ENCODE measurements around the gene SORBS1. TPM values are rescaled to one million over a fixed set of nuclear protein-coding genes. Genes with fewer than 3 reads are reported as not detected.
A peak's percentile ranks its signal among the peaks of the same experiment; 100 is the strongest.
"Not testable (repeated sequence)": the region's sequence is repeated elsewhere in the genome, so short reads cannot be mapped to it uniquely, and the experiment has no call there.

SORBS1 gene
- total RNA-seq, 1 experiment from 2014 or later, result 36.6 TPM

DNA sequence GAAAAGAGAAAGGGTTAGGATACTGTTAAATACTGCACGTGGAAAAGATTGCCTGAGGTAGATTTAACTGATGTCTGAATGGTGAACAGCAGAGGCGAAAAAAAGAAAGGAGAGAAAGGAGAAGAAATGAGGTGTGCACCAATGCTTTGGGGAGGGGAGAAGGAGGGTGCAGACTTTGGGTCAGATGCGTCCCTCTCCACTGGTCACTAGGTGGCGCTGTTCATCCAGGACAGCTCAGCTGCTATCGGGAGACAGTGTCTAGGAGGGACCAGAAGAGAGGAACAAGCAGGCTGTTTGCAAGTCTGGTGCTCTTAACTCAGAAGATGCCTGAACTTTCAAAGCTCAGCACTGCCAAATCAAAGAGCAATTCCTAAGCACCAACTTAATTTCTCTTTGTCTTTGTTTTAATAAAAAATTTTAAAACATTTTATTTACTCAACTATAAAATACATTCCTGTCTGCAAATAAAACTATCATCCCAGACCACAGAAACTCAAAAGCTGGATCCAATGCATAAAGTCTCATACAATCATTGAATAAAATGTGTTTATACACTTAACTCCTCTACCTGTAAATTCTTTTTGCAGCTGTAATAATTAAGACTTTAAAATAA lies 186.5 kb downstream of the SORBS1 start:
- in situ Hi-C loops (cut with HindIII; ENCODE audit: low pct_unique_long_range_greater_than_20kb, low sequenced_read_pairs), result no loop called here
- peak; percentile 87 for DNase-seq (ENCODE audit: low read depth, low spot score)

DNA sequence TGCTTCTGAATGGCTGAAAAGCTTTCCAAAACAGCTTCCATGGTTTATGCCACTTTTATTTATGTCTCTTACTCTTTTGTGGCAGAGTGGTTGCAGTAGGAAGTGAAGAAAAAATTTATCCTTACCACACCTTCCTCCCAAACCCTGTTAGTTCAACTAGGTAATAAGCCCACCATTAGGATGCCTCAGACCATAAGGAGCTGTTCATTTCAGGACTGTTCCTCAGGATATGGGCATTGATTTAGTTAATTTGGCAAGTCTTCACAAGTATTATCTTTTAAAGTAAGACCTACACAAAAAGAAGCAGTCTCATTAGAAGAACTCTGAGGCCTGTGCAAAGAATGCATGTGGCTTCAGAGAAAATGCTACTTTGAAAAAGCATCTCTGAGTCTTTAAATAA lies 187.5 kb downstream of the SORBS1 start:
- DNase-seq (ENCODE audit: low read depth, low spot score), result no peak
- in situ Hi-C loops (cut with HindIII; ENCODE audit: low pct_unique_long_range_greater_than_20kb, low sequenced_read_pairs), result no loop called here

DNA sequence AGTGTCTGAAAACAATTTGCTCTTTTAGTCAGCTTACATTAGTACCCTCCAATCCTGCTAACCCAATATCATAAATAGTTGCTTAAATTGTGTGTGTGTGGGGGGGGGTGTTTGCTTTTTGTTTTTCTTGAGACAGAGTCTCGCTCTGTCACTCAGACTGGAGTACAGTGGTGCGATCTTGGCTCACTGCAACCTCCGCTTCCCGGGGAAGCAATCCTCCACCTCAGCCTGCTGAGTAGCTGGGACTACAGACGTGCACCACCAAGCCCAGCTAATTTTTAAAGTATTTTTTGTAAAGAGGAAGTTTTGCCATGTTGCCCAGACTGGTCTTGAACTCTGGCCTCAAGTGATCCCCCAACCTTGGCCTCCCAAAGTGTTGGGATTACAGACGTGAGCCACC lies 196.8 kb downstream of the SORBS1 start:
- in situ Hi-C loops (cut with HindIII; ENCODE audit: low pct_unique_long_range_greater_than_20kb, low sequenced_read_pairs), result no loop called here
- no peak for DNase-seq (ENCODE audit: low read depth, low spot score)

DNA sequence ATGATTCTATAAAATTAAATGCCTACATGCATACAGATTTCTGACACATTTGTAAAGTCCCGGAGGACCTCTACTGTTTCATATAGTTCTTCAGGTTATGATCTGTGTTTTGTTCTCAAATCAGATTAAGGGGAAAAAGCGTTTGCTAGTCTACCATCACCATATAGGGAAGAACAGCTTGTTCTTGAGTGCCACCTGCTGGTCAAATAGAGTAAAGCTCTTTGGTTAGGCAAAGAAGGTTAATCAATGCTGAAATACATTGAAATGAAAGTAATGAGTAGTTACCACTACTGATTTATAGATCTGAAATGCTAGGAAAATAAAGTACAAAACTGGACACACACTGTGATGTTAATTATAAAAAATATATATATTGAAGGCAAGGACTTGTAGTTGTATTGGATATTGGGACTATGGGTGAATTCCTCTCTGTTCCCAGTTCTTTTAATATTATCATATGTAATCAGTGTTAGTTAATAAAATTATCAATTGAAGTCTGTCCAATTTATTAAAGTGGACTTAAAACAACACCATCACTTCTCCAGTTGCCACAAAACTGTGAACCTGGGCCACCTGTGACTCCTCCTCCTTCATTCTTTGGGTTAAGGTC lies 197.8 kb downstream of the SORBS1 start:
- DNase-seq (ENCODE audit: low read depth, low spot score), result peak; percentile 74
- in situ Hi-C loops (cut with HindIII; ENCODE audit: low pct_unique_long_range_greater_than_20kb, low sequenced_read_pairs), result no loop called here

DNA sequence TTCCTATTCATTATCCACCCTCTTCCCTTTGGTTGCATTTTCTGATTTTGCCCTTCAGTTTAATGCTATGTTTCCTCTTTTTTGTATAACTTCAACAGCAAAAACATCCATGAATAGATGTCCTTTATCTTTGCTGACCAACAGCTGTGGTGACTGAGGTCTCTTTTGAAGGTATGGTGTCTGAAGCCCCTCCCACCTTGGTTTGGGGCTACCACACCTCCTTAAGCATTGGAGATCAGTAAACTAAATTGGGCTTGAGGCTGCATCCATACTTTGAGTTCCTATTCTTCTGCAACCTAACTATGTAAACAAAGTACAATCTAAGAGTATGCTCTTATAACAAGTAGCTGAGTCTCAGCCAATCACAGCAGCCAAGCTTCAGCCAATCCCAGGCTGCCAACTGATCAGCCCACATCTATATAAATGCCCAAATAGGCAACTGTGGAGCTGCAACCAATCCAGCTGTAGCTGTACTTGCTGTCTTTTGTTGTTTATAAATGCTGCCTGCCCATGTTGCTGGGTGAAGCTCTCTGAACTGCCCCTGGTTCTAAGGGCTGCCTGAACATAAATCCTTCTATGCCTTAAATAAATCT lies 201.0 kb downstream of the SORBS1 start:
- peak; percentile 41 for DNase-seq (ENCODE audit: low read depth, low spot score)
- in situ Hi-C loops (cut with HindIII; ENCODE audit: low pct_unique_long_range_greater_than_20kb, low sequenced_read_pairs), result no loop called here

DNA sequence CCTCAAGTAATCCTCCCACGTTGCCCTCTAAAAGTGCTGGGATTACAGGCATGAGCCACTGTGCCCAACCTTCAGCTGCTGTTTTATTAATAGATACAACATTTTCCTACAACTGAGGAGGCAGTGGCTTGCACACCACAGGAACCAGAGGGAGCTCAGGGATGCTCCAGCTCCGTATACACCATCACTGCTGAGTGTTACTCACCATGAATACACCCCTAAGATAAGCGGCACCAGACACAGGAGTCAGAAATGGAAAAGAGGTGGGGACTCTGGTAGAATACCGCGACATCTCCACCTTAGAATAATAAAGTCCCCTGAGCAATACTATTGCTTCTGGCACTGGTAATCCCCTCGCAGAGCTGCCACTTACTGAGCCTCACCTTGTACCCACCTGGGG lies 201.7 kb downstream of the SORBS1 start:
- no peak for DNase-seq (ENCODE audit: low read depth, low spot score)
- in situ Hi-C loops (cut with HindIII; ENCODE audit: low pct_unique_long_range_greater_than_20kb, low sequenced_read_pairs), result no loop called here

DNA sequence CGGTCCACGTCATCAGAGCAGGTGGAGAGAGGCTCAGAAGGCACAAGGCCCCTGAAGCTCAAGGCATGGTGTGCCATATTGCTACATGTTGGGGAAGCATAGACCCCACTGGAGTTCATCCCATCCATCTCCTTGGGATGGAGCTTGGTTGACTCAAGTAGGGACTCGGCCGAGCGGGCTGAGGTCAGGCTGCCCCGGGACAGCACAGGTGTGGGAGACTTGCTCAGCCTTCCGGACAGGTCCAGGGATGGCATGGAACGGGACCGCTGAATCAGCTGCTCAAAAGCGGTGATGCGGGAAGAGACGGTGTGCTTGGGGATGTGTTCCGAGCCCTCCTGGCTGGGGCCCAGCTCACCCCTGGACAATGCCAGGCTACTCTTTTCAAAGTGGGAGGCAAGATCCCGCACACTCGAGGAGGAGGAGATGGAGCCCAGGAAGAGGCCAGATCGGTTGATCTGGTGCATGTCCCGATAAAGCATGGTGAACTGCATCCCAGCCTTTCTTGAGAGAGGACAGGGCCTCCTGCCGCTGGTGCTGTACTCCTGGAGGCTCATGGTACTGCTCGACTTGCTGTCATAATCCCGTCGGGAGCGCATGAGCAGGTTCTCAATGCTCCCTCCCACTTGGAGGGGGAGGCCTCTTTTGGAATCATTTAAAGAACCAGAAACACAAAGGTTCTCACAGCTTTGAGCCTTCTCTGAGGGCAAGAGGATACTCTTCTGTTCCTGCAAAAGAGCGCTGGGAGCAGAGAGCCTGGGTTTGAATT lies 204.8 kb downstream of the SORBS1 start:
- in situ Hi-C loops (cut with HindIII; ENCODE audit: low pct_unique_long_range_greater_than_20kb, low sequenced_read_pairs), result no loop called here
- no peak for DNase-seq (ENCODE audit: low read depth, low spot score)

DNA sequence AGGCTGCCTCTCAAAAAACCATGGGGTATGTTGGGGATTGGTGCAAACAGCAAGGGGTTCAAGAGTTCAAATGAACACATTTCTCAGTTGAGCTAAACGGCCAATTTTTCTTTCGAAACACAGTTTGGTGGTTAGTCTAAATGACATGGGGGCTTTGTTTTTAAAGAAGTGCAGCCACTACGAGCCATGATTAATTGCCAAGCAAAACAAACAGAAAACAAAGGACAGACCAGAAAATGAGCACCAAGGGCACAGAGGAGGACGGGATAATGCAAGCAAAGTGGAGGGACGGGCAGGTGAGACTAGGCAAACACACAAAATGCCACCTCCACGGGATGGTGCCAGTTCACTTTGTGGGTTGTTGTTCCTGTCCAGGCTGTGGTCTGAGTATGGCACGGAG lies 205.9 kb downstream of the SORBS1 start:
- in situ Hi-C loops (cut with HindIII; ENCODE audit: low pct_unique_long_range_greater_than_20kb, low sequenced_read_pairs), result no loop called here
- no peak for DNase-seq (ENCODE audit: low read depth, low spot score)

DNA sequence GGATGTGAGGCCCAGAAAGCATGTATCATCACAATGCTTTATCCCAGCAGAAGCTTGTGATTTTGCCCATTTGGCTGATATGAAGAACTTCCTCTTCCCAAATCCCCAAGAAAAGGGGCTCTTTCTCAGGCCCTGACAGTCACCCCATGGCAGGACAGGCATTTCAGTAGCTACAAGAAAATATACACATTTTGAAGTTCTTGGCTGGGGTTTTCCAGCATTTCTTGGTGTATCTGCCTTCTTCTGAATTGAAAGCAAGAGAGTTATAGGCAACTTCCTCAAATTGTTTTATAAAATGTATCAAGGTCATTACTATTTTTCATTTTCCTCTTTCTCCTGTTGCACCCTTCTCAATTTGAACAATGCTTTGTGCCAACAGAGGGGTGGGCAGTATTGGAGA lies 207.1 kb downstream of the SORBS1 start:
- in situ Hi-C loops (cut with HindIII; ENCODE audit: low pct_unique_long_range_greater_than_20kb, low sequenced_read_pairs), result no loop called here
- no peak for DNase-seq (ENCODE audit: low read depth, low spot score)

DNA sequence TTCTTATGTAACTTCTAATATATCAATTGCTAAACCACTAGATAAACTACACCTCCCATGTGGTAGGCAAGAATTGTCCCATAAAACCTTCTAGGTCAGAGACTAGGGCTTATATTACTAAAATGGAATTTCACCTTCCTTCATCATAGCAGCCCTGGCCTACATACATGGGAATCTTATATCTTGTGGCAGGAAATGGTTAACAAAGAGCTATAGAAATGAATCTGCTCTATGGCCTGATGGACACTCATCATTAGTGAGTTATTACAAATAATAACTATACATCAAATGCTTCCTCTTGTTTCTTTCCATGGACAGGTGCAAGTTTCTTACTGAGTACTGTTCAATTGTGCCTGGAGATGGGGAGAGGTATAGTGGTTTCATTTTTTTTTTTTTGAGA lies 208.0 kb downstream of the SORBS1 start:
- in situ Hi-C loops (cut with HindIII; ENCODE audit: low pct_unique_long_range_greater_than_20kb, low sequenced_read_pairs), result no loop called here
- no peak for DNase-seq (ENCODE audit: low read depth, low spot score)

DNA sequence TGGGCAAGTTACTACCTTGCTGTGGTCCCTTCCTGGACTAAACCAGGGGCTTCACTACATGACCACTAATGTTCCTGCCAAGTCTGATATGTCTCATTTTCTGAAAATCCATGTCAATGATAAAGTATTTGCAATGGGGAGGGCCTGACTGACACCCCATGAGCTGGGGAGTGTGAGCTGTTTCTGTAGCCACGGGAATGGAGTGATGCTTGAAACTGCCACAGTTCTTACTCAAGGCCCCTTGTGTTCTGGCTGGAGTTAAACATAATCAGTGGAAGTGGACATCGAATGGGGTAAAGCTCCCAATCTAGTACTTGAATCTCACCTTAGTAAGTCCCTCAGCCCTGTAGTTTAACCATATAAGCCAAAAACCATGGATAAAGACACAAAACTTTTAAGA lies 208.5 kb downstream of the SORBS1 start:
- in situ Hi-C loops (cut with HindIII; ENCODE audit: low pct_unique_long_range_greater_than_20kb, low sequenced_read_pairs), result no loop called here
- no peak for DNase-seq (ENCODE audit: low read depth, low spot score)

DNA sequence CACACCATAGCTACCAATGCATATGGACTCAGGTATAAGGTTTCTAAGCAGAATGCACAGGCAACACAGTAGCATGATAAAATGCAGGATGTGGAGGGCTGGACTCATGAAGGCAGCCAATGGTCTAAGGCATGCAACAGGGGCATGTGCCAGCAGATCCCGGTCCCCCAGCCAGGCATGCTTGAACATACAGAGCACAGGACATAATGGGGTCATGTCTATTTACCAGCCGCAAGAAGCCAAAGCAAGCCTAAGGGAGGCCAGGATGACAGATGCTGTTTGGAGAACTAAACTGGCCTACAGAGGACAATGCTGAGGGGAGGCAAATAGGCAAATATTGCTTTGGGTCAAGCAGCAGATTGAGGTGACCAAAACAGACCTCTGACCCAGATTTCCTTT lies 210.3 kb downstream of the SORBS1 start:
- in situ Hi-C loops (cut with HindIII; ENCODE audit: low pct_unique_long_range_greater_than_20kb, low sequenced_read_pairs), result no loop called here

DNA sequence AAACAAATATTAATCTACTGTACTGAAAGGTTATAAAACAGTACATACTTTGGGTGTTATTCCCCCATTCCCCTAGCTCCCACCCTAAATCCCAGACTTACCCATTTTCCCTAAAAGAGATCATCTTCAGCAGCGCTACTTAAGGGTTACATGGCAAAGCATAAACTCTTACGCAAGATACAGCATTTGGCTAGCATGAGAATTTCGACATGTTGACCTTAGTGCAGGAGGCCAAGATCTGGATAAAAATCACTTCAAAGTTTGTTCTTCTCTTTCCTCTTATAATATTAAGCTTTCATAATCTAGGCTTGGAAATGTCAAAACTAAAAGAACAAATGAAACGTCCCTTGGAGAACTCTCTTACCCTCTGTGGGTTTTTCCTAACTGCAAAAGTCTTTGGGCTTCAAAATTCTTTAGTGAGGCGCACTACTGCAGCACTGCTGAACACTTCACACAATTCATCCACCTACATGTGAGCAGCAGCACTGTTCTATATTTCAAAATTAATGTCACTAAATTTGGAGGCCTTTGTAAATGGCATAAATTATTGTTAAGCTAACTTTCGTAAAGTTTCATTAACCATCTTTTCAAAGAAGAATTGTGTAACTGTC lies 210.8 kb downstream of the SORBS1 start:
- no peak for DNase-seq (ENCODE audit: low read depth, low spot score)
- in situ Hi-C loops (cut with HindIII; ENCODE audit: low pct_unique_long_range_greater_than_20kb, low sequenced_read_pairs), result no loop called here

More for the DNA sequence above, 210.3 kb downstream of the SORBS1 start:
- no peak for DNase-seq (ENCODE audit: low read depth, low spot score)

DNA sequence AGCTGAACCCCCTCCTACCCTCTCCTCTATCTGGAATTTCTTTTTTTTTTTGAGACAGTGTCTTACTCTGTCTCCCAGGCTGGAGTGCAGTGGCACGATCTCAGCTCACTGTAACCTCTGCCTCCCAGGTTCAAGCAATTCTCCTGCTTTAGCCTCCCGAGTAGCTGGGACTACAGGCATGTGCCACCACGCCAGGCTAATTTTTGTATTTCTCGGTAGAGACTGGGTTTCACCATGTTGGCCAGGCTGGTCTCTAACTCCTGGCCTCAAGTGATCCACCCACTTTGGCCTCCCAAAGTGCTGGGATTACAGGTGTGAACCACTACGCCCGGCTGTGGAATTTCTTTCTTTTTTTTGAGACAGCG lies 213.8 kb downstream of the SORBS1 start:
- DNase-seq (ENCODE audit: low read depth, low spot score); in situ Hi-C loops (cut with HindIII; ENCODE audit: low pct_unique_long_range_greater_than_20kb, low sequenced_read_pairs): not testable (repeated sequence)

DNA sequence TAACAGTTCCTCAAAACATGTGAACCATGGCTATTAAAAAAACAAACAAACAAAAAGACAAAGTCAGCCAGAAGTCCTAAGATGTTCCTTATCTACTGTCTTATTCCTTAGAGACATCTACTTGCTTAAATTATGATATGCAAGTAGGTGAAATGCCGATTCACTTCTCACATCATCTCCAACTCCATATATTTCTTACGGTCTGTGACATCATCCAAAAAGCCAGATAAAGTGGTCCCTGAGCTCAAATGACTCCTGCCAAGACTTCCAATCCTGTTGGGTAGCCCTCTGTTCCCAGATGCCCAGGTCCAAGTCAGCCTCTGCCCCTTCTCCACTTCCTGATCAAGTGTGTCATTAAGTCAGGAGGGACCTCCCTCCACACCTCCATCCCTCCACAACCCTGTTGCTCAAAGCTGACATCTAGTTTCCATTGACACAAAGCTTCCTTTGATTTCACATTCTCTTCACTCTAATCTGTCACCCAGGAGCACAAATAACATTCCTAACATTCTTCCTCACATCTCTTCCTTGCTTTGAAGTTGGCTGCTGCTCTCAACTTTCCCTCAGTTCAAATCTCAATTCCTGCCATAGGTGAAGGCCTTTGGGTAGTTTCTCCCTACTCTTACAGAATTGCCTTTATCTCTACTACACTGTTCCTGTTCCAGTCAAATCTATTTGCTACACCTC lies 214.3 kb downstream of the SORBS1 start:
- in situ Hi-C loops (cut with HindIII; ENCODE audit: low pct_unique_long_range_greater_than_20kb, low sequenced_read_pairs), result no loop called here

DNA sequence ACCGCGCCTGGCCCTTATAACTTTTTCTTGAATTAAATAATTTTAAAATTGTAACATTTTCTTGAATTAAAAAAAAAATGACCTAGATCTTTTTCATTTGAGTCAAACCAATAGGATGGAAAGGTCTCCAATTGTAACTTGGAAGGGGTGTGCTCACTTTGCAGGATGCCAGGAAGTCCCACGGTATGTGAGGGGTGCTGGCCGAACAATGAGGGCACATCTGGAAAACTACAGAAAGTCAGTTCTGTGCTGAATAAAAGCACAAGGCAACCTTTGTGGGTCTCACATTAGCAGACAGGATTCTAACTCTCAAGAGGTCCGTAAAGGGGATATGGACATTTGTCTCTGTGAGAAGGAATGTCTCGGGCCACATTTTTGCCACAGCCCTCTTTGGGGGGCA lies 217.6 kb downstream of the SORBS1 start:
- in situ Hi-C loops (cut with HindIII; ENCODE audit: low pct_unique_long_range_greater_than_20kb, low sequenced_read_pairs), result no loop called here
- DNase-seq (ENCODE audit: low read depth, low spot score), result no peak

More for the DNA sequence above, 214.3 kb downstream of the SORBS1 start:
- DNase-seq (ENCODE audit: low read depth, low spot score), result peak; percentile 6

DNA sequence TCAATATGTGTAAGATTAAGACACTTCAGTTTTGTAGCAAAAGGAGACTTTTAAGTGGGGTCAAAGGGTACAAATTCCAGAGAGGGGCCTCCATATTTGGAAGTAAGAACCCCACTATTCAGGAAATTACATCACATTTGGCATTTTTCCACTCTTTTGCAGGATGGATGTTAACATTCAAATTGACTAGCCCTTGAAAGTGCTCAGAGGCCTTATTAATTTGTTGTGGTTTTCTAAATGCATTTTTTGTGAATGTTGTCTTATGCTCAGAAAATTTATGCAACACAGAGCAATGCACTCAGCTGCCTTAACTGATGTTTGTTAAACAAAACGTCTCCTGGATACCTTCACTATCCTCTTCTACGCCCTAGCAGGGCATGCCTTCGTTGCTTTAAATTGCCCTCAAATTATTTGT lies 219.4 kb downstream of the SORBS1 start:
- in situ Hi-C loops (cut with HindIII; ENCODE audit: low pct_unique_long_range_greater_than_20kb, low sequenced_read_pairs), result no loop called here
- DNase-seq (ENCODE audit: low read depth, low spot score), result no peak

DNA sequence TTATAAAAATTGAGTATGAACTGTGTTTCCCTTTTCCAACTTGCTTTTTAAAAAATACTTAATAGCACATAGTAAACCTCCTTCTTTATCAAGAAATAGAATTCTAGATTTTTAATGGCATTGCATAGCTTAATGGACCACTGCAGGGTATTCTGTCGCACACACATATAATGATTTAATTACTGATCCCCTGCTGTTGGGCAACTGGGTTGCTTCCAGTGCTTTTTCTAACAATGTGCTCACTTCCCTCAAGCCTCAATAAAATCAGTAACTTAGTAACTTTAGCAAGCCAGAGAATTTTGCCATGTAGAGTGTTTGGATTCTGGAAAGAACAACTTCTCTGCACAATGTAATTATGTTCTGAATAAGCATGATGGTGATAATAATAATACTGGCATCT lies 221.3 kb downstream of the SORBS1 start:
- DNase-seq (ENCODE audit: low read depth, low spot score), result no peak
- in situ Hi-C loops (cut with HindIII; ENCODE audit: low pct_unique_long_range_greater_than_20kb, low sequenced_read_pairs), result no loop called here
